Measurements from ENCODE around the gene CACNG5. TPM values are rescaled to one million over a fixed set of nuclear protein-coding genes. Genes with fewer than 3 reads are reported as not detected.

CACNG5 gene
- total RNA-seq, 6 experiments from 2014 or later: not detected

GRCh38 chr17:66841744-66842143, 6.8 kb downstream of the CACNG5 start:
- TF ChIP-seq, protein P1, sequence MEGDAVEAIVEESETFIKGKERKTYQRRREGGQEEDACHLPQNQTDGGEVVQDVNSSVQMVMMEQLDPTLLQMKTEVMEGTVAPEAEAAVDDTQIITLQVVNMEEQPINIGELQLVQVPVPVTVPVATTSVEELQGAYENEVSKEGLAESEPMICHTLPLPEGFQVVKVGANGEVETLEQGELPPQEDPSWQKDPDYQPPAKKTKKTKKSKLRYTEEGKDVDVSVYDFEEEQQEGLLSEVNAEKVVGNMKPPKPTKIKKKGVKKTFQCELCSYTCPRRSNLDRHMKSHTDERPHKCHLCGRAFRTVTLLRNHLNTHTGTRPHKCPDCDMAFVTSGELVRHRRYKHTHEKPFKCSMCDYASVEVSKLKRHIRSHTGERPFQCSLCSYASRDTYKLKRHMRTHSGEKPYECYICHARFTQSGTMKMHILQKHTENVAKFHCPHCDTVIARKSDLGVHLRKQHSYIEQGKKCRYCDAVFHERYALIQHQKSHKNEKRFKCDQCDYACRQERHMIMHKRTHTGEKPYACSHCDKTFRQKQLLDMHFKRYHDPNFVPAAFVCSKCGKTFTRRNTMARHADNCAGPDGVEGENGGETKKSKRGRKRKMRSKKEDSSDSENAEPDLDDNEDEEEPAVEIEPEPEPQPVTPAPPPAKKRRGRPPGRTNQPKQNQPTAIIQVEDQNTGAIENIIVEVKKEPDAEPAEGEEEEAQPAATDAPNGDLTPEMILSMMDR (IDR thresholded peaks at IDR 0.05): no peak
- H3K9me3 Mint-ChIP-seq: no peaks in the 10 kb centered on the region
- DNase-seq: no peak
- H3K36me3 Mint-ChIP-seq (ENCODE audit: low read depth): no peaks in the 10 kb centered on the region
- no peaks in the 10 kb centered on the region for H3K4me1 Mint-ChIP-seq (ENCODE audit: low read depth)
- no peak overlapping the region for H3K4me3 Mint-ChIP-seq
- no peak overlapping the region for H3K27ac Mint-ChIP-seq
- H3K27me3 Mint-ChIP-seq (ENCODE audit: insufficient read depth): peaks cover 27% of the 10 kb centered on the region

DNA sequence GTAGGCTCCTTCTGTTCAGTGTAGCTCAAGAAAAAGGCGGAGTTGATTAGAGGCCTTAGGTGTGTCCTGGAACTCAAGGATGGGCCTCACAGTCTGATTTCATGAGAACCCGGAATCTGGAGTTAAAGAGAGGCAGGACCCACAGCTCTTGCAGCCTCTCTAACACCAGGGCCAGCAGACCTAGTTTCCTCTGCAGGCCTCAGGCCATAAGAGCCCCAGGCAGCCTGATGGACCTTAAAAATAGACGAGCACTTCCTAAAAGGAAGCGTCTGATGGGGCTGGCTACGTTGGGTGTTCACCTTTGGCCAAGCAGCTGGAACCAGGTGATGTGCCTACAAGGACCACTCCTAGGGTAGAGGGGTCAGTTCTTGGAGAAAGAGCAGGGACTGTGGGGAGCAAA, 7.6 kb downstream of the CACNG5 start:
- DNase-seq: no peak
- Mint-ChIP-seq H3K4me1 (ENCODE audit: low read depth) (no peaks in the 10 kb centered on the region), H3K36me3 (ENCODE audit: low read depth) (no peaks in the 10 kb centered on the region), H3K27ac (no peak overlapping the region), H3K9me3 (no peaks in the 10 kb centered on the region), H3K4me3 (no peak overlapping the region), H3K27me3 (ENCODE audit: insufficient read depth) (peaks cover 25% of the 10 kb centered on the region)
- TF ChIP-seq, protein P1 (IDR thresholded peaks at IDR 0.05): no peak

GRCh38 chr17:66842959-66843358, 8.0 kb downstream of the CACNG5 start:
- TF ChIP-seq, protein P1 (IDR thresholded peaks at IDR 0.05): no peak
- Mint-ChIP-seq H3K27me3 (ENCODE audit: insufficient read depth) (peaks cover 20% of the 10 kb centered on the region), H3K4me3 (no peak overlapping the region), H3K27ac (no peak overlapping the region), H3K4me1 (ENCODE audit: low read depth) (no peaks in the 10 kb centered on the region), H3K36me3 (ENCODE audit: low read depth) (no peaks in the 10 kb centered on the region), H3K9me3 (no peaks in the 10 kb centered on the region)
- no peak for DNase-seq

DNA sequence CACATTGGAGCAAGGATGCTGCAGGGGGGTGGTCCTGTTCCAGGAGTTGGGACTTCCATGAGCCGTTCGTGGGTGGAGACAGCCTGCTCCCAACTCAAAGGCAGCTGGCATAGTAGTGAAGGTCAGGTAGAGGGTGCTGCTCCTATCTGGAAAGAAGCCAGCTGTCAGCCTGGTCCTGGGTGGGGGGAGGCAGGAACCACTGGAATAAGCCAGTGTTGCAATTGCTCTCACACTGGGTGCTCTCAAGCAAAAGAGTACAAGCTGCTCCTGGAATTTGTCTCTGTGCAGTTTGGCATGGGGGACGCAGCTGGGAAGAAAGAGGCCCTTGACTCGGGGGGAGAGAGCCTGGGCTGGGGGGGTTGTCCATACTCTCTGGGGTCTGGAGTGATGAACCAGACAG, 8.7 kb downstream of the CACNG5 start:
- H3K9me3 Mint-ChIP-seq: no peaks in the 10 kb centered on the region
- no peak overlapping the region for H3K4me3 Mint-ChIP-seq
- no peak for DNase-seq
- H3K36me3 Mint-ChIP-seq (ENCODE audit: low read depth): no peaks in the 10 kb centered on the region
- peaks cover 20% of the 10 kb centered on the region for H3K27me3 Mint-ChIP-seq (ENCODE audit: insufficient read depth)
- H3K27ac Mint-ChIP-seq: no peak overlapping the region
- H3K4me1 Mint-ChIP-seq (ENCODE audit: low read depth): no peaks in the 10 kb centered on the region
- TF ChIP-seq, protein P1 (IDR thresholded peaks at IDR 0.05): no peak

GRCh38 chr17:66847704-66848103, 12.8 kb downstream of the CACNG5 start:
- no peak overlapping the region for H3K4me3 Mint-ChIP-seq
- H3K27ac Mint-ChIP-seq: no peak overlapping the region
- H3K27me3 Mint-ChIP-seq (ENCODE audit: insufficient read depth): peaks cover 9% of the 10 kb centered on the region
- TF ChIP-seq, protein P1 (IDR thresholded peaks at IDR 0.05): no peak
- H3K36me3 Mint-ChIP-seq (ENCODE audit: low read depth): no peaks in the 10 kb centered on the region
- no peak for DNase-seq
- no peaks in the 10 kb centered on the region for H3K4me1 Mint-ChIP-seq (ENCODE audit: low read depth)
- H3K9me3 Mint-ChIP-seq: no peaks in the 10 kb centered on the region

DNA sequence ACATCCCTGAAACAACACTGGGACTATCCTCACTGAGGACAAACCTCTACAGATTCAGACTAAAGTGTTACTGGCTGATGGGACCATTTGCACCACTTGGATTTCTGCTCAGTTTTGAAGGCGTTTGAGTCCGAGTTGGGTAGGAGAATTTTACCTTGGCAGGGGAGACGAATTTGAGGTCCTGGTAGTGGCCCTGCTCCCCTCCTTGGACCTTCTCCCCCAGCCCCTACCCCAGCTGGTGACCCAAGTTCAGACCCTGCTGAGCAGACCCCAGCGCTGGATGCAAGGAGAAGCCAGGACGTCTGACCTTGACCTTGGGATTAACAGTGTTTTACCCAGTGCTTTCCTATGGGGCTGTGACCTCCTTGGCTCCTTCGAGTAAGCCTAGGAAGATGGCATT, 13.6 kb downstream of the CACNG5 start:
- no peak overlapping the region for H3K27ac Mint-ChIP-seq
- H3K27me3 Mint-ChIP-seq (ENCODE audit: insufficient read depth): peaks cover 7% of the 10 kb centered on the region
- TF ChIP-seq, protein P1 (IDR thresholded peaks at IDR 0.05): no peak
- no peaks in the 10 kb centered on the region for H3K4me1 Mint-ChIP-seq (ENCODE audit: low read depth)
- no peaks in the 10 kb centered on the region for H3K36me3 Mint-ChIP-seq (ENCODE audit: low read depth)
- no peaks in the 10 kb centered on the region for H3K9me3 Mint-ChIP-seq
- DNase-seq: no peak
- H3K4me3 Mint-ChIP-seq: no peak overlapping the region

Measured in HFFc6 (cell line).